ENCODE results near the gene SYMPK.

Gene SYMPK

GRCh38 chr19:45825263-45825605 is 37.7 kb downstream of the SYMPK start:
- no peak for DNase-seq (ENCODE audit: low spot score)

- DNase-seq (ENCODE audit: low spot score) = no peak
Observed at GRCh38 chr19:45824531-45825262, 38.2 kb downstream of the SYMPK start.

GRCh38 chr19:45824041-45824471 is 38.9 kb downstream of the SYMPK start:
- no peak for DNase-seq (ENCODE audit: low spot score)

GRCh38 chr19:45823182-45823581 is 39.8 kb downstream of the SYMPK start:
- no peak for DNase-seq (ENCODE audit: low spot score)

- DNase-seq (ENCODE audit: low spot score) = no peak
Observed at GRCh38 chr19:45822716-45823115, 40.2 kb downstream of the SYMPK start.

- DNase-seq (ENCODE audit: low spot score) = no peak
Observed at GRCh38 chr19:45821570-45821969, 41.4 kb downstream of the SYMPK start.

- DNase-seq (ENCODE audit: low spot score) = no peak
Observed at GRCh38 chr19:45821103-45821521, 41.8 kb downstream of the SYMPK start.

- DNase-seq (ENCODE audit: low spot score) = no peak
Observed at GRCh38 chr19:45820413-45821102, 42.4 kb downstream of the SYMPK start.

GRCh38 chr19:45819769-45820168 is 43.2 kb downstream of the SYMPK start:
- no peak for DNase-seq (ENCODE audit: low spot score)

GRCh38 chr19:45817725-45818301 is 45.1 kb downstream of the SYMPK start:
- no peak for DNase-seq (ENCODE audit: low spot score)

- peak; percentile 97 for DNase-seq (ENCODE audit: low spot score)
Observed at GRCh38 chr19:45817010-45817724, 45.8 kb downstream of the SYMPK start.

GRCh38 chr19:45816236-45817009 is 46.5 kb downstream of the SYMPK start:
- no peak for DNase-seq (ENCODE audit: low spot score)

- no peak for DNase-seq (ENCODE audit: low spot score)
Observed at GRCh38 chr19:45815481-45816216, 47.3 kb downstream of the SYMPK start.

GRCh38 chr19:45814851-45815480 is 48.0 kb downstream of the SYMPK start, which contains the start of gene RSPH6A:
TSS of gene RSPH6A (minus strand) at chr19:45815308. CDS start at chr19:45815176, 132 bp downstream.
- DNase-seq (ENCODE audit: low spot score) = no peak

- no peak for DNase-seq (ENCODE audit: low spot score)
Observed at GRCh38 chr19:45814166-45814780, 48.7 kb downstream of the SYMPK start.

GRCh38 chr19:45812297-45812696 is 50.6 kb downstream of the SYMPK start:
- no peak for DNase-seq (ENCODE audit: low spot score)

GRCh38 chr19:45809643-45810159 is 53.2 kb downstream of the SYMPK start:
- DNase-seq (ENCODE audit: low spot score) = no peak

- no peak for DNase-seq (ENCODE audit: low spot score)
Observed at GRCh38 chr19:45805719-45806118, 57.2 kb downstream of the SYMPK start.

- no peak for DNase-seq (ENCODE audit: low spot score)
Observed at GRCh38 chr19:45804959-45805230, 58.1 kb downstream of the SYMPK start.
